ENCODE measurements around the gene ERGIC1.

Gene ERGIC1

GRCh38 chr5:172935096-172935495 lies 101.0 kb downstream of the ERGIC1 start:
- Histone ChIP-seq H4K20me1 (ENCODE audit: insufficient read depth, low read length, poor library complexity, severe bottlenecking) (no peaks in the 10 kb centered on the region), H3K4me1 (ENCODE audit: insufficient read depth, low read length, poor library complexity, severe bottlenecking) (no peaks in the 10 kb centered on the region), H3K4me2 (ENCODE audit: low read depth, low read length, poor library complexity, severe bottlenecking) (no peak overlapping the region), H3K9me3 (ENCODE audit: insufficient read depth, low read depth, low read length) (no peaks in the 10 kb centered on the region), H3K4me3 (ENCODE audit: low read length, poor library complexity, severe bottlenecking) (no peak overlapping the region), H3K9ac (ENCODE audit: low read depth, low read length, poor library complexity, severe bottlenecking) (no peak overlapping the region), H3F3A (ENCODE audit: low read depth) (no peaks in the 10 kb centered on the region), H3K27me3 (ENCODE audit: insufficient read depth, low read length, poor library complexity, severe bottlenecking) (no peaks in the 10 kb centered on the region), H3K36me3 (ENCODE audit: insufficient read depth, low read length) (peaks cover 49% of the 10 kb centered on the region; the same call in 1 of the 2 replicates), H3K79me2 (ENCODE audit: insufficient read depth, low read length) (no peaks in the 10 kb centered on the region), H2AFZ (ENCODE audit: low read length) (no peak overlapping the region), H3K9me2 (replicated peaks; ENCODE audit: low read depth, low read length) (no peaks in the 10 kb centered on the region)
- no peak for TF ChIP-seq EZH2phosphoT487 (IDR thresholded peaks at IDR 0.05; ENCODE audit: borderline replicate concordance)
- TF ChIP-seq, protein P1, sequence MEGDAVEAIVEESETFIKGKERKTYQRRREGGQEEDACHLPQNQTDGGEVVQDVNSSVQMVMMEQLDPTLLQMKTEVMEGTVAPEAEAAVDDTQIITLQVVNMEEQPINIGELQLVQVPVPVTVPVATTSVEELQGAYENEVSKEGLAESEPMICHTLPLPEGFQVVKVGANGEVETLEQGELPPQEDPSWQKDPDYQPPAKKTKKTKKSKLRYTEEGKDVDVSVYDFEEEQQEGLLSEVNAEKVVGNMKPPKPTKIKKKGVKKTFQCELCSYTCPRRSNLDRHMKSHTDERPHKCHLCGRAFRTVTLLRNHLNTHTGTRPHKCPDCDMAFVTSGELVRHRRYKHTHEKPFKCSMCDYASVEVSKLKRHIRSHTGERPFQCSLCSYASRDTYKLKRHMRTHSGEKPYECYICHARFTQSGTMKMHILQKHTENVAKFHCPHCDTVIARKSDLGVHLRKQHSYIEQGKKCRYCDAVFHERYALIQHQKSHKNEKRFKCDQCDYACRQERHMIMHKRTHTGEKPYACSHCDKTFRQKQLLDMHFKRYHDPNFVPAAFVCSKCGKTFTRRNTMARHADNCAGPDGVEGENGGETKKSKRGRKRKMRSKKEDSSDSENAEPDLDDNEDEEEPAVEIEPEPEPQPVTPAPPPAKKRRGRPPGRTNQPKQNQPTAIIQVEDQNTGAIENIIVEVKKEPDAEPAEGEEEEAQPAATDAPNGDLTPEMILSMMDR (conservative IDR thresholded peaks at IDR 0.05; ENCODE audit: low read length), result no peak

GRCh38 chr5:172936401-172936800 lies 102.3 kb downstream of the ERGIC1 start:
- TF ChIP-seq EZH2phosphoT487 (IDR thresholded peaks at IDR 0.05; ENCODE audit: borderline replicate concordance), result no peak
- TF ChIP-seq, protein P1 (conservative IDR thresholded peaks at IDR 0.05; ENCODE audit: low read length), result no peak
- Histone ChIP-seq H3K79me2 (ENCODE audit: insufficient read depth, low read length) (no peaks in the 10 kb centered on the region), H3K9me3 (ENCODE audit: insufficient read depth, low read depth, low read length) (no peaks in the 10 kb centered on the region), H3K36me3 (ENCODE audit: insufficient read depth, low read length) (peaks cover 56% of the 10 kb centered on the region; the same call in 1 of the 2 replicates), H3K4me1 (ENCODE audit: insufficient read depth, low read length, poor library complexity, severe bottlenecking) (no peaks in the 10 kb centered on the region), H3K4me2 (ENCODE audit: low read depth, low read length, poor library complexity, severe bottlenecking) (no peak overlapping the region), H3K4me3 (ENCODE audit: low read length, poor library complexity, severe bottlenecking) (no peak overlapping the region), H3K9me2 (replicated peaks; ENCODE audit: low read depth, low read length) (no peaks in the 10 kb centered on the region), H3K27me3 (ENCODE audit: insufficient read depth, low read length, poor library complexity, severe bottlenecking) (no peaks in the 10 kb centered on the region), H3F3A (ENCODE audit: low read depth) (no peaks in the 10 kb centered on the region), H4K20me1 (ENCODE audit: insufficient read depth, low read length, poor library complexity, severe bottlenecking) (no peaks in the 10 kb centered on the region), H3K9ac (ENCODE audit: low read depth, low read length, poor library complexity, severe bottlenecking) (no peak overlapping the region), H2AFZ (ENCODE audit: low read length) (no peak overlapping the region)

DNA sequence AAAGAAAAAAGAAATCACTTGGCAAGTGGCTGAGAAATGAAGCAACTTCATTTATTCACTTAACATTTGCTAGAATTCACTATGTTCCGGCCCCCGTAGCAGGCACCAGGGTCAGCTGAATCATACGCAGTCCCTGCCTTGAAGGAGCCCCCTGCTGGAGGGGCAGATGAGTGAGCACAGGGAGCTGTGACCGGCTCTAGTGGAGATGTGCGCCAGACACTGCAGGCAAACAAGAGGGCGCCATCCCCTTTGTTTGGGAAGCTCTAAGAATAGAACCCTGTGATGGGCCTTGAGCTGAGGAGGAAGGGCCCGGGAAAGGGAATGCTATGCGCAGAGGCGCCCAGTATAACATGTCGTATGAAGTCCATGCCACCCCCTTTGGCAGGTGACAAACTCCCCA lies 105.0 kb downstream of the ERGIC1 start:
- Histone ChIP-seq H3K9me3 (ENCODE audit: insufficient read depth, low read depth, low read length) (no peaks in the 10 kb centered on the region), H3K79me2 (ENCODE audit: insufficient read depth, low read length) (no peaks in the 10 kb centered on the region), H3F3A (ENCODE audit: low read depth) (no peaks in the 10 kb centered on the region), H3K4me3 (ENCODE audit: low read length, poor library complexity, severe bottlenecking) (no peak overlapping the region), H2AFZ (ENCODE audit: low read length) (no peak overlapping the region), H3K9ac (ENCODE audit: low read depth, low read length, poor library complexity, severe bottlenecking) (no peak overlapping the region), H3K4me2 (ENCODE audit: low read depth, low read length, poor library complexity, severe bottlenecking) (no peak overlapping the region), H3K36me3 (ENCODE audit: insufficient read depth, low read length) (peaks cover 48% of the 10 kb centered on the region; the same call in 1 of the 2 replicates), H4K20me1 (ENCODE audit: insufficient read depth, low read length, poor library complexity, severe bottlenecking) (no peaks in the 10 kb centered on the region), H3K9me2 (replicated peaks; ENCODE audit: low read depth, low read length) (no peaks in the 10 kb centered on the region), H3K4me1 (ENCODE audit: insufficient read depth, low read length, poor library complexity, severe bottlenecking) (no peaks in the 10 kb centered on the region), H3K27me3 (ENCODE audit: insufficient read depth, low read length, poor library complexity, severe bottlenecking) (no peaks in the 10 kb centered on the region)
- TF ChIP-seq, protein P1 (conservative IDR thresholded peaks at IDR 0.05; ENCODE audit: low read length), result peak; percentile 35; the same call in 1 of the 2 replicates
- TF ChIP-seq EZH2phosphoT487 (IDR thresholded peaks at IDR 0.05; ENCODE audit: borderline replicate concordance), result no peak
